GM21576 (cell line): ENCODE measurements around the gene DPH5.
"Not testable (repeated sequence)": the region's sequence is repeated elsewhere in the genome, so short reads cannot be mapped to it uniquely, and the experiment has no call there.

Source experiments
- ATAC-seq: cut with Tn5 transposase; IDR thresholded peaks from one replicate; pipeline ENCODE4 v1.9.1; 2021; ENCODE audit warnings: mild to moderate bottlenecking, moderate library complexity; ENCODE audit not compliant: unreplicated experiment

Gene DPH5

GRCh38 chr1:101032129-101032528 lies 6.5 kb upstream of the DPH5 start:
- ATAC-seq: not testable (repeated sequence)

- no peak for ATAC-seq
These were observed 5.3 kb upstream of the DPH5 start for GRCh38 chr1:101030881-101031280.

GRCh38 chr1:101029184-101029583 lies 3.6 kb upstream of the DPH5 start:
- ATAC-seq: no peak

- no peak for ATAC-seq
These were observed 2.9 kb upstream of the DPH5 start for GRCh38 chr1:101028466-101028865.

GRCh38 chr1:101027194-101027772 lies 1.7 kb upstream of the DPH5 start:
- no peak for ATAC-seq

- no peak for ATAC-seq
These were observed 825 bp upstream of the DPH5 start for GRCh38 chr1:101026430-101026788.

GRCh38 chr1:101025283-101025656 lies 314 bp downstream of the DPH5 start:
- peak; percentile 21 for ATAC-seq

- no peak for ATAC-seq
These were observed 3.3 kb downstream of the DPH5 start for GRCh38 chr1:101022294-101022693.

- no peak for ATAC-seq
These were observed 8.1 kb downstream of the DPH5 start for GRCh38 chr1:101017448-101017847.

- no peak for ATAC-seq
These were observed 11.8 kb downstream of the DPH5 start for GRCh38 chr1:101013776-101014175.

- ATAC-seq: no peak
These were observed 17.3 kb downstream of the DPH5 start for GRCh38 chr1:101008229-101008834.

GRCh38 chr1:101006553-101006952 lies 19.0 kb downstream of the DPH5 start:
- ATAC-seq: no peak

GRCh38 chr1:101005871-101006270 lies 19.7 kb downstream of the DPH5 start:
- ATAC-seq: no peak

GRCh38 chr1:101005183-101005582 lies 20.4 kb downstream of the DPH5 start:
- no peak for ATAC-seq

- no peak for ATAC-seq
These were observed 20.9 kb downstream of the DPH5 start for GRCh38 chr1:101004670-101005069.

- peak; percentile 44 for ATAC-seq
These were observed 21.5 kb downstream of the DPH5 start for GRCh38 chr1:101004061-101004460.

- no peak for ATAC-seq
These were observed 22.5 kb downstream of the DPH5 start for GRCh38 chr1:101003012-101003650.

GRCh38 chr1:101002551-101002950 lies 23.0 kb downstream of the DPH5 start:
- no peak for ATAC-seq

GRCh38 chr1:101000131-101000873 lies 25.3 kb downstream of the DPH5 start:
- no peak for ATAC-seq

GRCh38 chr1:100998426-100998825 lies 27.2 kb downstream of the DPH5 start:
- no peak for ATAC-seq

- no peak for ATAC-seq
These were observed 30.2 kb downstream of the DPH5 start for GRCh38 chr1:100995198-100995988.
